LNCaP clone FGC (cell line): ENCODE results near the gene NAT14.
A peak's percentile ranks its signal among the peaks of the same experiment; 100 is the strongest.

ENCODE experiments used
- DNase-seq: peaks from one replicate; pipeline ENCODE4 v3.0.0-alpha.2; 2011; ENCODE audit warnings: low read depth
- H3K4me3 ChIP-seq: 2 replicates; pipeline ENCODE4 v1.5.1; 2011; ENCODE audit warnings: mild to moderate bottlenecking, low read depth, low read length, control low read depth
- CTCF ChIP-seq: IDR thresholded peaks from 2 replicates; pipeline ENCODE4 v1.5.1; 2012; ENCODE audit warnings: mild to moderate bottlenecking; ENCODE audit not compliant: control insufficient read depth, insufficient read depth; ENCODE audit errors: extremely low read depth

NAT14 gene

DNA sequence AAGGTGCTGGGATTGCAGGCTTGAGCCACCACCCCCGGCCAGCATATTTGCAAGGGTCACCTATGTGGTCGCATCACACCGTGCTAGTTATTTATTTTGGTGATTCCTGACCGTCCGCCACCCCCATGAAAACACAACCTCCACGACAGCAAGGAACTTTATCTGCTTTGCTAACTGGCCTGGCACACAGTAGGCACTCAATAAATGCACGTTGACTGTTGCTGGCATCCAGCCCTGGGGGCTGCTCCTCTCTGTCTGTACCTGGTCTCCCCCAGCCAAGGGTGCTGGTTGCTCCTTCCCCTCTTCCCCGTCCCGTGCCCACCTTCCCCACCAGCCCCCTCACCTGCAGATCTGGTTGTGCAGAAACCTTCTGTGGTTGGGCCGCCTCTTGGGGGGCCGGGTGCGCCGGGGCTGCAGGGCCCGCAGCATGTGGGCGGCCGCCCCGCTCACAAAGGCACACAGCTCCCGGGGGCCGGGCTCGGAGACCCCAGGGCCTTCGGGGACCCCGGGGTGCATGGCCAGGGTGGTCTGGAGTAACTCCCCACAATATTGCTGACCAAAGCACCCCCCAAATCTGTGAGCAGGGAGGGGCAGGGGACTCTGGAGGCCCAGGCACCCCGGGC, 20.8 kb upstream of the NAT14 start:
- no peak for DNase-seq
- H3K4me3 ChIP-seq = no peak overlapping the region
- TF ChIP-seq CTCF = no peak

DNA sequence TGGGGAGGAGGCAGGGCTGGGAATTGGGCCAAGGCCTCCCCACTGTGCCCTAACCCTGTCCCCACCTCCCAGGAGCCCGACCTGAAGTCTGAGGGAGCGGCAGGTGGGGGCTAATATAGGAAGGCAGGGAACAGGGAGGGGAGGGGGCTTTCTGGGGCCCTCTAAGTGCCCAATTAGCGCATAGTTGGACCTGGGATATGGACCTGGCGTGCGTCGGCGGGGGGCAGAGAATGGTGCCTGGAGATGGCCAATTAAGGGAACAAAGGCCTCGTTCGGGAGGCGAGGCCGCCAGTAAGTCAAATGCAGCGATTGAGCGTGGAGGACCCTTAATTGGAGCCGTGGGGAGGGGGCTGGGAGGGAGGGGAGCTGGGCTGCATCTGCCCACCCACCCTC, 20.3 kb upstream of the NAT14 start, which contains the start of gene C19orf85:
C19orf85 (minus strand) TSS at position 90 of the 393 bp plus-strand sequence. CDS start 197 bp downstream, outside the sequence.
- TF ChIP-seq CTCF = no peak
- H3K4me3 ChIP-seq = no peak within 1 kb of the TSS

GRCh38 chr19:55465460-55466240, 19.3 kb upstream of the NAT14 start:
- TF ChIP-seq CTCF = no peak
- no peak for DNase-seq
- H3K4me3 ChIP-seq = no peak overlapping the region

More for the DNA sequence above, 20.3 kb upstream of the NAT14 start, which contains the start of gene C19orf85:
- DNase-seq = no peak

DNA sequence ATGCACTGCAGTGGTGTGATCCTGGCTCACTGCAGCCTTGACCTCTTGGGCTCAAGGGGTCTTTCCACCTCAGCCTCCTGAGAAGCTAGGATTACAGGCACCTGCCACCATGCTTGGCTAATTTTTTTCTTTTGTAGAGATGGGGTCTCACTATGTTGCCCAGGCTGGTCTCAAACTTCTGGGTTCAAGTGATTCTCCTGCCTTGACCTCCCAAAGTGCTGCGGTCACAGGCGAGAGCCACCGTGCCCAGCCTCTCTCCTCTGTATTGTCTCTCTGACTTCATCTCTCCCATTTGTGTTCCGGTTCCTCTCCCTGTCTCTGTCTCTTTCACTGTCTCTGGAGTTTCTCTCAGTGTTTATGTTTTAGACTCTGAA, 18.8 kb upstream of the NAT14 start:
- DNase-seq = no peak
- H3K4me3 ChIP-seq = no peak overlapping the region
- TF ChIP-seq CTCF = no peak

DNA sequence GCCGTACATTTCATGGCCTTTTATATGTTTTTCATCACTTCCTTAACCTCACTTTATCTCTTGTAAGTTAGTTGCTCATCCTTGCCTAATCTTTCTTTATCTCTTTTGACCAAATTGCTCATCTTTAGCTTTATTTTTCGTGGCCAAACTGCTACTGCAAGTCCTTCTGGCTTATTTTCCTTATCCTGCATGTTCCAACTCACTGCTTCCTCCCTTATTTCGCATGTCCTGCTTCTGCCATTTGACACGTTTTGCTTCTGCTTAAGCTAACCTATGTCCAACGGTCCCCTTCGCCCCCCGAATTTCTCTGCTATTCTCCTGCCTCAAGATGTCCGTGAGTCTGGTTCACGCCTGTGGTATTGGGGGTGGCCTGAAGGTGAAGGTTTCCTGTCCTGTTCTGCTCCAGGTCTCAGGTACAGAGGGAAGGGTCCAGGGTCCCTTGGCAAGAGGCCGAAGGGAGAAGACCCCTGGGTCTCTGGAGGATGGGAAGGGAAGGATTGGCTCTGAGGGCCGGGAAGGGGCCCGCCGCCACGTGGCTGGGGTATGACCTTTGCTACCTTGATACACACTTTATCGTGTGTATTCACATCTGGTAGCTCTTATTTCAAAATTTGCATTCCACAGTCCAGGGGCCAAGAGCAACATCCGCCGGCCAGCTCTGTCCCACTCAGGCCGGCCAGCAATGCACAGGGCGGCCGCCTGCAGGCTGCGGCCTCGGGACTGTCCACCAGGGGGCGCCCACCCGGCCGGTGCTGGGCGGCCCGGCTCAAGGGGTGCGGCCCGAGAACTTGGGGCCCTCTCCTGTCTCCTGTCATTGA, 17.5 kb upstream of the NAT14 start:
- no peak for DNase-seq
- H3K4me3 ChIP-seq = no peak overlapping the region

GRCh38 chr19:55468054-55468393, 17.0 kb upstream of the NAT14 start:
- TF ChIP-seq CTCF = no peak
- DNase-seq = no peak
- no peak overlapping the region for H3K4me3 ChIP-seq

More for the DNA sequence above, 17.5 kb upstream of the NAT14 start:
- peak; percentile 88 for TF ChIP-seq CTCF
